MG63 (cell line): ENCODE results near the gene PRAC2. TPM values are rescaled to one million over a fixed set of nuclear protein-coding genes. Genes with fewer than 3 reads are reported as not detected.

Experiments used
- DNase-seq: peaks from one replicate; pipeline ENCODE4 v3.0.0-alpha.2; 2020
- H3K27me3 ChIP-seq: fragments of 250-450 bp; sonication (Bioruptor Pico); 2 replicates; pipeline ENCODE4 v1.5.1; 2020; ENCODE audit warnings: mild to moderate bottlenecking, moderate library complexity
- H3K36me3 ChIP-seq: fragments of 250-450 bp; sonication (Bioruptor Pico); 2 replicates; pipeline ENCODE4 v1.5.1; 2020; ENCODE audit warnings: mild to moderate bottlenecking, moderate library complexity
- H3K4me3 ChIP-seq: fragments of 250-450 bp; sonication (Bioruptor Pico); 2 replicates; pipeline ENCODE4 v1.5.1; 2020; ENCODE audit warnings: mild to moderate bottlenecking, moderate library complexity
- H3K9me3 ChIP-seq: fragments of 250-450 bp; sonication (Bioruptor Pico); 2 replicates; pipeline ENCODE4 v1.5.1; 2020; ENCODE audit warnings: mild to moderate bottlenecking, moderate library complexity
- total RNA-seq: library from RNA; depleted of rRNA; stranded (reverse); fragments of >200 nt; shearing (Covaris generic); gene quantifications from 2 replicates; pipeline ENCODE4 v1.2.3, GENCODE V29; 2014; ENCODE audit warnings: low replicate concordance

The PRAC2 gene
- total RNA-seq, 1 experiment from 2014 or later: 5.0 TPM

- H3K4me3 ChIP-seq: no peak overlapping the region
- no peaks in the 10 kb centered on the region for H3K9me3 ChIP-seq
- H3K27me3 ChIP-seq: no peaks in the 10 kb centered on the region
- H3K36me3 ChIP-seq: no peaks in the 10 kb centered on the region
- DNase-seq: no peak
Observed at GRCh38 chr17:48746916-48747444, 24.0 kb downstream of the PRAC2 start.

GRCh38 chr17:48747445-48748363, 24.7 kb downstream of the PRAC2 start:
- Histone ChIP-seq H3K4me3 (no peak overlapping the region), H3K36me3 (no peaks in the 10 kb centered on the region), H3K27me3 (no peaks in the 10 kb centered on the region), H3K9me3 (no peaks in the 10 kb centered on the region)
- no peak for DNase-seq

- no peak for DNase-seq
- H3K9me3 ChIP-seq: no peaks in the 10 kb centered on the region
- no peaks in the 10 kb centered on the region for H3K36me3 ChIP-seq
- H3K27me3 ChIP-seq: no peaks in the 10 kb centered on the region
- no peak overlapping the region for H3K4me3 ChIP-seq
Observed at GRCh38 chr17:48748718-48749566, 26.0 kb downstream of the PRAC2 start.

- DNase-seq: no peak
- no peak overlapping the region for H3K4me3 ChIP-seq
- no peaks in the 10 kb centered on the region for H3K36me3 ChIP-seq
- no peaks in the 10 kb centered on the region for H3K27me3 ChIP-seq
- H3K9me3 ChIP-seq: no peaks in the 10 kb centered on the region
Observed at GRCh38 chr17:48749621-48750553, 26.9 kb downstream of the PRAC2 start.

GRCh38 chr17:48751172-48751571, 28.2 kb downstream of the PRAC2 start:
- DNase-seq: no peak
- no peak overlapping the region for H3K4me3 ChIP-seq
- no peaks in the 10 kb centered on the region for H3K36me3 ChIP-seq
- no peaks in the 10 kb centered on the region for H3K9me3 ChIP-seq
- no peaks in the 10 kb centered on the region for H3K27me3 ChIP-seq

GRCh38 chr17:48751733-48752398, 28.9 kb downstream of the PRAC2 start:
- no peak for DNase-seq
- H3K27me3 ChIP-seq: no peaks in the 10 kb centered on the region
- H3K4me3 ChIP-seq: no peak overlapping the region
- H3K9me3 ChIP-seq: no peaks in the 10 kb centered on the region
- no peaks in the 10 kb centered on the region for H3K36me3 ChIP-seq

- H3K9me3 ChIP-seq: no peaks in the 10 kb centered on the region
- DNase-seq: no peak
- no peaks in the 10 kb centered on the region for H3K36me3 ChIP-seq
- no peaks in the 10 kb centered on the region for H3K27me3 ChIP-seq
- H3K4me3 ChIP-seq: no peak overlapping the region
Observed at GRCh38 chr17:48752399-48753288, 29.7 kb downstream of the PRAC2 start.

- H3K9me3 ChIP-seq: no peaks in the 10 kb centered on the region
- H3K36me3 ChIP-seq: no peaks in the 10 kb centered on the region
- no peaks in the 10 kb centered on the region for H3K27me3 ChIP-seq
- peak; percentile 70 for DNase-seq
- no peak overlapping the region for H3K4me3 ChIP-seq
Observed at GRCh38 chr17:48753794-48754499, 31.0 kb downstream of the PRAC2 start.

GRCh38 chr17:48754500-48755261, 31.7 kb downstream of the PRAC2 start:
- H3K4me3 ChIP-seq: no peak overlapping the region
- H3K27me3 ChIP-seq: no peaks in the 10 kb centered on the region
- no peaks in the 10 kb centered on the region for H3K36me3 ChIP-seq
- no peak for DNase-seq
- no peaks in the 10 kb centered on the region for H3K9me3 ChIP-seq

- H3K4me3 ChIP-seq: no peak overlapping the region
- no peaks in the 10 kb centered on the region for H3K36me3 ChIP-seq
- DNase-seq: no peak
- no peaks in the 10 kb centered on the region for H3K9me3 ChIP-seq
- no peaks in the 10 kb centered on the region for H3K27me3 ChIP-seq
Observed at GRCh38 chr17:48755356-48755755, 32.4 kb downstream of the PRAC2 start.

GRCh38 chr17:48756830-48757251, 33.9 kb downstream of the PRAC2 start:
- no peaks in the 10 kb centered on the region for H3K27me3 ChIP-seq
- no peaks in the 10 kb centered on the region for H3K9me3 ChIP-seq
- H3K4me3 ChIP-seq: no peak overlapping the region
- no peaks in the 10 kb centered on the region for H3K36me3 ChIP-seq
- DNase-seq: peak; percentile 96

GRCh38 chr17:48757524-48757961, 34.6 kb downstream of the PRAC2 start:
- DNase-seq: peak; percentile 68
- no peaks in the 10 kb centered on the region for H3K27me3 ChIP-seq
- H3K9me3 ChIP-seq: no peaks in the 10 kb centered on the region
- no peak overlapping the region for H3K4me3 ChIP-seq
- no peaks in the 10 kb centered on the region for H3K36me3 ChIP-seq

GRCh38 chr17:48759288-48759687, 36.3 kb downstream of the PRAC2 start:
- no peaks in the 10 kb centered on the region for H3K9me3 ChIP-seq
- no peaks in the 10 kb centered on the region for H3K27me3 ChIP-seq
- DNase-seq: no peak
- H3K36me3 ChIP-seq: no peaks in the 10 kb centered on the region
- no peak overlapping the region for H3K4me3 ChIP-seq

- Histone ChIP-seq H3K4me3 (no peak overlapping the region), H3K27me3 (no peaks in the 10 kb centered on the region), H3K36me3 (no peaks in the 10 kb centered on the region), H3K9me3 (no peaks in the 10 kb centered on the region)
- peak; percentile 80 for DNase-seq
Observed at GRCh38 chr17:48760411-48760810, 37.4 kb downstream of the PRAC2 start.
